Prostate gland (tissue), 2 donors: Measurements from ENCODE around the gene DIS3L2.

ENCODE experiments used
- CTCF ChIP-seq, 4 experiments: fragments of 200-600 bp in 2 of 4; fragments of 450-650 bp in 2 of 4; sonication (generic) in 2 of 4; IDR thresholded peaks; 1 replicate in 3 of 4; 2 replicates in 1 of 4; pipeline ENCODE4 v1.5.1; 2016 to 2019; ENCODE audit warnings: antibody characterized with exemption in 4 of 4, mild to moderate bottlenecking in 2 of 4, moderate library complexity in 2 of 4
- POLR2AphosphoS5 ChIP-seq: sonication (generic); formaldehyde crosslinking; IDR thresholded peaks from one replicate; pipeline ENCODE4 v1.6.1; 2017; ENCODE audit warnings: antibody characterized with exemption

GRCh38 chr2:231933916-231934401 lies 27.6 kb upstream of the DIS3L2 start:
- TF ChIP-seq CTCF (IDR thresholded peaks at IDR 0.05): no peak
- TF ChIP-seq POLR2AphosphoS5: no peak
